ENCODE data around the gene TBK1.

TBK1 gene

GRCh38 chr12:64475518-64475917 is 23.6 kb downstream of the TBK1 start:
- H3K4me1 ChIP-seq (ENCODE audit: insufficient read depth, low read length, poor library complexity, severe bottlenecking) = peaks cover 10% of the 10 kb centered on the region
- no peaks in the 10 kb centered on the region for H3K9me2 ChIP-seq (replicated peaks; ENCODE audit: low read depth, low read length)
- no peak overlapping the region for H3K4me3 ChIP-seq (ENCODE audit: low read length, poor library complexity, severe bottlenecking)
- TF ChIP-seq EZH2phosphoT487 (IDR thresholded peaks at IDR 0.05; ENCODE audit: borderline replicate concordance) = no peak
- TF ChIP-seq, protein P1, sequence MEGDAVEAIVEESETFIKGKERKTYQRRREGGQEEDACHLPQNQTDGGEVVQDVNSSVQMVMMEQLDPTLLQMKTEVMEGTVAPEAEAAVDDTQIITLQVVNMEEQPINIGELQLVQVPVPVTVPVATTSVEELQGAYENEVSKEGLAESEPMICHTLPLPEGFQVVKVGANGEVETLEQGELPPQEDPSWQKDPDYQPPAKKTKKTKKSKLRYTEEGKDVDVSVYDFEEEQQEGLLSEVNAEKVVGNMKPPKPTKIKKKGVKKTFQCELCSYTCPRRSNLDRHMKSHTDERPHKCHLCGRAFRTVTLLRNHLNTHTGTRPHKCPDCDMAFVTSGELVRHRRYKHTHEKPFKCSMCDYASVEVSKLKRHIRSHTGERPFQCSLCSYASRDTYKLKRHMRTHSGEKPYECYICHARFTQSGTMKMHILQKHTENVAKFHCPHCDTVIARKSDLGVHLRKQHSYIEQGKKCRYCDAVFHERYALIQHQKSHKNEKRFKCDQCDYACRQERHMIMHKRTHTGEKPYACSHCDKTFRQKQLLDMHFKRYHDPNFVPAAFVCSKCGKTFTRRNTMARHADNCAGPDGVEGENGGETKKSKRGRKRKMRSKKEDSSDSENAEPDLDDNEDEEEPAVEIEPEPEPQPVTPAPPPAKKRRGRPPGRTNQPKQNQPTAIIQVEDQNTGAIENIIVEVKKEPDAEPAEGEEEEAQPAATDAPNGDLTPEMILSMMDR (conservative IDR thresholded peaks at IDR 0.05; ENCODE audit: low read length) = no peak
- peaks cover 18% of the 10 kb centered on the region for H4K20me1 ChIP-seq (ENCODE audit: insufficient read depth, low read length, poor library complexity, severe bottlenecking)
- no peak overlapping the region for H3K9ac ChIP-seq (ENCODE audit: low read depth, low read length, poor library complexity, severe bottlenecking)
- H3K9me3 ChIP-seq (ENCODE audit: insufficient read depth, low read depth, low read length) = peaks cover 5% of the 10 kb centered on the region; the same call in 1 of the 2 replicates
- H3K27me3 ChIP-seq (ENCODE audit: insufficient read depth, low read length, poor library complexity, severe bottlenecking) = no peaks in the 10 kb centered on the region
- H3K79me2 ChIP-seq (ENCODE audit: insufficient read depth, low read length) = peaks cover 13% of the 10 kb centered on the region
- peaks cover 60% of the 10 kb centered on the region for H3K36me3 ChIP-seq (ENCODE audit: insufficient read depth, low read length)
- H2AFZ ChIP-seq (ENCODE audit: low read length) = no peak overlapping the region
- no peaks in the 10 kb centered on the region for H3F3A ChIP-seq (ENCODE audit: low read depth)
- H3K4me2 ChIP-seq (ENCODE audit: low read depth, low read length, poor library complexity, severe bottlenecking) = no peak overlapping the region

DNA sequence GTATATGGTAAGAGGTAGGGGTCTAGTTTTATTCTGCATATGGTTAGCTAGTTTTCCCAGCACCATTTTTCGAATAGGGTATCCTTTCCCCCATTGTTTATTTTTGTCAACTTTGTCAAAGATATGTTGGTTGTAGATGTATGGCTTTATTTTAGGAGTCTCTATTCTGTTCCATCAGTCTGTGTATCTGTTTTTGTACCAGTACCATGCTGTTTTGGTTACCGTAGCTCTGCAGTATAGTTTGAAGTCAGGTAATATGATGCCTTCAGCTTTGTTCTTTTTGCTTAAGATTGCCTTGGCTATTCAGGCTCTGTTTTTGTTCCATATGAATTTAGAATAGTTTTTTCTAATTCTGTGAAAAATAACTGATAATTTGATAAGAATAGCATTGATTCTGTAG is 24.9 kb downstream of the TBK1 start:
- peaks cover 5% of the 10 kb centered on the region; the same call in 1 of the 2 replicates for H3K9me3 ChIP-seq (ENCODE audit: insufficient read depth, low read depth, low read length)
- H3K9ac ChIP-seq (ENCODE audit: low read depth, low read length, poor library complexity, severe bottlenecking) = no peak overlapping the region
- H3K79me2 ChIP-seq (ENCODE audit: insufficient read depth, low read length) = peaks cover 13% of the 10 kb centered on the region
- peaks cover 10% of the 10 kb centered on the region for H3K4me1 ChIP-seq (ENCODE audit: insufficient read depth, low read length, poor library complexity, severe bottlenecking)
- H4K20me1 ChIP-seq (ENCODE audit: insufficient read depth, low read length, poor library complexity, severe bottlenecking) = peaks cover 18% of the 10 kb centered on the region
- no peaks in the 10 kb centered on the region for H3K9me2 ChIP-seq (replicated peaks; ENCODE audit: low read depth, low read length)
- no peak overlapping the region for H3K4me3 ChIP-seq (ENCODE audit: low read length, poor library complexity, severe bottlenecking)
- H3K4me2 ChIP-seq (ENCODE audit: low read depth, low read length, poor library complexity, severe bottlenecking) = no peak overlapping the region
- H2AFZ ChIP-seq (ENCODE audit: low read length) = no peak overlapping the region
- no peak for TF ChIP-seq EZH2phosphoT487 (IDR thresholded peaks at IDR 0.05; ENCODE audit: borderline replicate concordance)
- TF ChIP-seq, protein P1 (conservative IDR thresholded peaks at IDR 0.05; ENCODE audit: low read length) = no peak
- peaks cover 58% of the 10 kb centered on the region for H3K36me3 ChIP-seq (ENCODE audit: insufficient read depth, low read length)
- H3F3A ChIP-seq (ENCODE audit: low read depth) = no peaks in the 10 kb centered on the region
- no peaks in the 10 kb centered on the region for H3K27me3 ChIP-seq (ENCODE audit: insufficient read depth, low read length, poor library complexity, severe bottlenecking)

- H4K20me1 ChIP-seq (ENCODE audit: insufficient read depth, low read length, poor library complexity, severe bottlenecking) = peaks cover 18% of the 10 kb centered on the region
- no peaks in the 10 kb centered on the region for H3K9me2 ChIP-seq (replicated peaks; ENCODE audit: low read depth, low read length)
- peaks cover 13% of the 10 kb centered on the region for H3K79me2 ChIP-seq (ENCODE audit: insufficient read depth, low read length)
- H2AFZ ChIP-seq (ENCODE audit: low read length) = no peak overlapping the region
- TF ChIP-seq, protein P1 (conservative IDR thresholded peaks at IDR 0.05; ENCODE audit: low read length) = no peak
- no peak for TF ChIP-seq EZH2phosphoT487 (IDR thresholded peaks at IDR 0.05; ENCODE audit: borderline replicate concordance)
- no peak overlapping the region for H3K4me3 ChIP-seq (ENCODE audit: low read length, poor library complexity, severe bottlenecking)
- H3K36me3 ChIP-seq (ENCODE audit: insufficient read depth, low read length) = peaks cover 63% of the 10 kb centered on the region
- no peak overlapping the region for H3K9ac ChIP-seq (ENCODE audit: low read depth, low read length, poor library complexity, severe bottlenecking)
- H3K4me2 ChIP-seq (ENCODE audit: low read depth, low read length, poor library complexity, severe bottlenecking) = peak overlapping the region; percentile 2
- no peaks in the 10 kb centered on the region for H3K27me3 ChIP-seq (ENCODE audit: insufficient read depth, low read length, poor library complexity, severe bottlenecking)
- peaks cover 5% of the 10 kb centered on the region; the same call in 1 of the 2 replicates for H3K9me3 ChIP-seq (ENCODE audit: insufficient read depth, low read depth, low read length)
- H3K4me1 ChIP-seq (ENCODE audit: insufficient read depth, low read length, poor library complexity, severe bottlenecking) = peaks cover 10% of the 10 kb centered on the region
- H3F3A ChIP-seq (ENCODE audit: low read depth) = no peaks in the 10 kb centered on the region
Observed at GRCh38 chr12:64478661-64479060, 26.7 kb downstream of the TBK1 start.
